Kidney epithelial cell (primary cell): Measurements from ENCODE around the gene CCDC97. TPM values are rescaled to one million over a fixed set of nuclear protein-coding genes. Genes with fewer than 3 reads are reported as not detected.

ENCODE experiments used
- DNase-seq: peaks from one replicate; pipeline ENCODE4 v3.0.0-alpha.2; 2010; ENCODE audit warnings: low read depth
- H3K27me3 ChIP-seq: 2 replicates; pipeline ENCODE4 v1.6.0; 2011; ENCODE audit warnings: low read length; ENCODE audit not compliant: control insufficient read depth, insufficient read depth
- H3K36me3 ChIP-seq: 2 replicates; pipeline ENCODE4 v1.5.1; 2011; ENCODE audit warnings: low read length; ENCODE audit not compliant: control insufficient read depth, insufficient read depth
- H3K4me3 ChIP-seq: 2 replicates; pipeline ENCODE4 v1.5.1; 2011; ENCODE audit warnings: low read depth, mild to moderate bottlenecking, control low read depth, low read length
- CTCF ChIP-seq: IDR thresholded peaks from 2 replicates; pipeline ENCODE4 v1.5.1; 2011; ENCODE audit warnings: mild to moderate bottlenecking, moderate library complexity, low read length, control low read depth, inconsistent platforms; ENCODE audit not compliant: insufficient read depth, poor library complexity, severe bottlenecking
- total RNA-seq: library from RNA; depleted of rRNA; stranded (reverse); fragments of >200 nt; gene quantifications from 2 replicates; pipeline ENCODE4 v1.2.3, GENCODE V29; 2015

Gene CCDC97
- total RNA-seq, 1 donor from 2014 or later = 17.3 TPM

GRCh38 chr19:41295499-41295898 lies 14.5 kb upstream of the CCDC97 start:
- no peak for DNase-seq
- Histone ChIP-seq H3K4me3 (no peak overlapping the region), H3K36me3 (peaks cover 18% of the 10 kb centered on the region), H3K27me3 (no peaks in the 10 kb centered on the region)
- no peak for TF ChIP-seq CTCF

DNA sequence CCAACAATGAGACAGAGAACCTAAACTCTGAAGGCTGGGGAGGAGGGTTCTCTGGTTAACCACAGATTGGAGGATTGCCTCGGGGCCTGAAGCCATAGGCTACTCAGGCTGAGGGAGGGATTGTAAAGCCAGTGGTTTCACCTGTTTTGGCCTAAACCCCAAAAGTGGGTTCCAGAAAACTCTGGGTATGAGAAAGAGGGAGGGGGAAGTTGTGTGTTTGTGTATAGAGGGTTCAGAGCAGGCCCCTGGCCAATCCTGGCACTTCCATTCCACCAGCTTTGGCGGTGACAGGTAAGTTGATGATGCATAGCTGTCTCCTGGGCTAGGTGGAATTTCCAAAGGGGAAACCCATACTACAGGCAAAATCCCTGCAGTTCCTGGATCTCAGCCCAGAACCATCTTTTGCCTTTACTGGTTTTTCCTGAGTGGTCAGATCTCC lies 13.5 kb upstream of the CCDC97 start:
- no peak overlapping the region for H3K4me3 ChIP-seq
- TF ChIP-seq CTCF = no peak
- DNase-seq = no peak
- no peaks in the 10 kb centered on the region for H3K27me3 ChIP-seq
- H3K36me3 ChIP-seq = peaks cover 18% of the 10 kb centered on the region

DNA sequence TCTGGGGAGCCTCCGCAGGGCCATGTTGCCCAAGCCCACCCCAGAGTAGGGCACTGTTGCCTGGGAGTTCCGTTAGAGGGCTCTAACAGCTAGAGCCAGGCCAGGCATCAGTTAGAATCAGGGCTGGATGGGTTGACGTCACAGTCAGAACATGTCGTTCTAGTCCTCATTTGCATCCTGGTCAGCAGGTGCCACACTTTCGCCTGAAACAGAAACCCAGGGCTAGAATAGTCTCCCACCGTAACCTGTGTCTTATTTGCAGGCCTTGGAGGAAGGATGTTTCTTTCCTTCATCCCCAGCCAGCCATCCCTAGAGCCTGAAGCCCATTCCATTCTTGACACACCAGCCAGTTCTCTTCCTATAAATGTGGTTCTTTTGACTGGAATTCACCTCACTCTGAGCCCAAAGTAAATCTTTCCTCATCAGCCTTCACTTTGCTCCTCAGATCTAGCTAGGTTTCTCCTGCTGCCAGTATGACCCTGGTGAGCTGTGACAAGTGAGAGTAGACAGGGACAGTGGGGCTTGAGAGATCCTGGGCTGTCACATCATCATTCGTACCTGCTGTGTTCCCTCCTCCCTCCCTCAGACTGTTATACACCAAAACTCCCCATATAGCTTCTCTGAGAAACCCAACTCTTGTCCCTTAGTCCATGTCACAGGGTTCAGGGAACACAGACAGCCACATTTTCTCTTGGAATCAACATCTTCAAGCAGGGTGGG lies 12.2 kb upstream of the CCDC97 start:
- DNase-seq = no peak
- Histone ChIP-seq H3K27me3 (no peaks in the 10 kb centered on the region), H3K4me3 (no peak overlapping the region), H3K36me3 (peaks cover 13% of the 10 kb centered on the region)
- TF ChIP-seq CTCF = no peak

DNA sequence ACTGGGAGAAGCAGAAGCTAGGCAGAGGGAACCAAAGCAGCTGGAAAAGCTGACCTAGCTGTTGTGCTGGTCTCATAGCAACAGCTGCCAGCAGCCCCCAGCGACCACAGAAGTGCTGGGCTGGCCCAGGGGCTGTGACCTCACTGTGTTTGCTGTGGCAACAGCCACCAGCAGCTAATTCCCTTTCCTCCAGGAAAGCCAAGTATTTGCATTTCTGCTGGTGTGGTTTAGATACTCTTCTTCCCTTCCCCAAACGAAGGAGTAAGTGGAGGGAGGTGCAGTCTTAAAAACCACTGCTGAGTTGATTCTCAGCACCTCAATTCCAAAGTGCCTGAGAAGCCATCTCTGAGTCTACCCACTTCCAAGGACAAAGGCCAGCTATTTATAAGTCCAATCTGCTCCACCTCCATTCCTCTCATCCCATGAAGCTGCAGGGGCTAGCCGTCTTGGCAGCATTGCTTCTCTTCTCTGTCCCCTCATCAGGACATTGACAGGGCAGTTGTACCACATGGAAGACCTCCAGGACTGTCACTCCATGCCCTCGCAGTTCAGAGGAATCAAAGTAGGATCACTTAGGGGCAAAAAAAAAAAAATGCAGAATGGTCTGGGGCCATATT lies 11.5 kb upstream of the CCDC97 start:
- no peaks in the 10 kb centered on the region for H3K27me3 ChIP-seq
- TF ChIP-seq CTCF = no peak
- peaks cover 12% of the 10 kb centered on the region for H3K36me3 ChIP-seq
- no peak overlapping the region for H3K4me3 ChIP-seq
- no peak for DNase-seq

GRCh38 chr19:41299046-41299754 lies 10.8 kb upstream of the CCDC97 start:
- TF ChIP-seq CTCF = no peak
- H3K27me3 ChIP-seq = no peaks in the 10 kb centered on the region
- peaks cover 10% of the 10 kb centered on the region for H3K36me3 ChIP-seq
- no peak overlapping the region for H3K4me3 ChIP-seq
- DNase-seq = no peak
